Lower leg skin (tissue), 3 donors: Measurements from ENCODE around the gene RALGAPA1.

Experiments
- POLR2A ChIP-seq, 2 donors: fragments of 450-650 bp; IDR thresholded peaks; one replicate each; pipeline ENCODE4 v1.6.1; 2016 to 2017; ENCODE audit warnings: antibody characterized with exemption in 2 of 2, mild to moderate bottlenecking in 1 of 2, moderate library complexity in 1 of 2
- TF ChIP-seq, protein P1 (sequence below), 3 donors: fragments of 450-650 bp; IDR thresholded peaks; one replicate each; pipeline ENCODE4 v1.5.1; 2016; ENCODE audit warnings: antibody characterized with exemption in 3 of 3, mild to moderate bottlenecking in 3 of 3, moderate library complexity in 2 of 3

DNA sequence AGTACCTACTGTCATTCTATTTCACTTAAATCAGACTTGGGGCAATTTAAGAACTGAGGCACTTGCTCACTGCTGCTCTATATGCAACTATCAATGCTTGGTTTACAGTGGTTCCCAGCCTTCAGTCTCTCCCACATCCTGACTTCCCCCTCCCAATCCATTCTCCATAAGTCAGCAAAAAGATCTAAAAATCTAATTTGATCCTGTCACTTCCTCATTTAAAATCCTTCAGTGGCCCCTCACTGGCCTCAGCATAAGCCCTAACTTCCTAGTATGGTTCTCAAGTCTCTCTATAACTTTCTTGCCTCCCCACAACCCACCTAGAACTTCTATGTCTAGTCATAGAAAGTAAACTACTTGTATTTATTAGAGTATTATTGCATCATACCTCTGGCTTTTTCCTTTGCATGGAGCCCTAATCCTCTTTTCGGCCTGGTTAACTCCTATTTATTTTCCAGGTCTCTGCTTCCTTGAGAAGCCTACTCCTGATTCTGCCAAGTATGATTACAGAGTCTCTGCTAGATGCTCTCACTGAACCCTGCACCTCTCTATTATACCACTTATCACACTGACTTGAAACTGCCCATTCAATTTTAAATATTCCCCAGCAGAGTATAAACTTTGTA is 130.6 kb downstream of the RALGAPA1 start:
- TF ChIP-seq, protein P1, sequence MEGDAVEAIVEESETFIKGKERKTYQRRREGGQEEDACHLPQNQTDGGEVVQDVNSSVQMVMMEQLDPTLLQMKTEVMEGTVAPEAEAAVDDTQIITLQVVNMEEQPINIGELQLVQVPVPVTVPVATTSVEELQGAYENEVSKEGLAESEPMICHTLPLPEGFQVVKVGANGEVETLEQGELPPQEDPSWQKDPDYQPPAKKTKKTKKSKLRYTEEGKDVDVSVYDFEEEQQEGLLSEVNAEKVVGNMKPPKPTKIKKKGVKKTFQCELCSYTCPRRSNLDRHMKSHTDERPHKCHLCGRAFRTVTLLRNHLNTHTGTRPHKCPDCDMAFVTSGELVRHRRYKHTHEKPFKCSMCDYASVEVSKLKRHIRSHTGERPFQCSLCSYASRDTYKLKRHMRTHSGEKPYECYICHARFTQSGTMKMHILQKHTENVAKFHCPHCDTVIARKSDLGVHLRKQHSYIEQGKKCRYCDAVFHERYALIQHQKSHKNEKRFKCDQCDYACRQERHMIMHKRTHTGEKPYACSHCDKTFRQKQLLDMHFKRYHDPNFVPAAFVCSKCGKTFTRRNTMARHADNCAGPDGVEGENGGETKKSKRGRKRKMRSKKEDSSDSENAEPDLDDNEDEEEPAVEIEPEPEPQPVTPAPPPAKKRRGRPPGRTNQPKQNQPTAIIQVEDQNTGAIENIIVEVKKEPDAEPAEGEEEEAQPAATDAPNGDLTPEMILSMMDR (IDR thresholded peaks at IDR 0.05): no peak
- no peak for TF ChIP-seq POLR2A (IDR thresholded peaks at IDR 0.05)
